Endothelial cell of umbilical vein (primary cell): Measurements from ENCODE around the gene RGS7. TPM values are rescaled to one million over a fixed set of nuclear protein-coding genes. Genes with fewer than 3 reads are reported as not detected.

Source experiments
- BruUV-seq: library from RNA; stranded (reverse); fragments of 400-500 nt; replicated peaks from 2 replicates; lab custom pipeline; 2021; lab: Mats Ljungman, UMichigan
- CTCF ChIA-PET: fragments of 300-600, 350-600 bp; sonication (Branson Sonifier 250); formaldehyde crosslinking; loops from one replicate; lab custom pipeline; 2021; ENCODE audit warnings: antibody characterized with exemption, inconsistent platforms; lab: Charles Lee
- POLR2A ChIA-PET: fragments of 300-600, 350-600 bp; sonication (Branson Sonifier 250); formaldehyde crosslinking; loops from one replicate; lab custom pipeline; 2021; ENCODE audit warnings: antibody characterized with exemption, inconsistent platforms; lab: Charles Lee
- DNase-seq: peaks from one replicate; pipeline ENCODE4 v3.0.0-alpha.2; 2011; ENCODE audit warnings: low read depth, low spot score
- FAIRE-seq: peaks from 2 replicates; lab custom pipeline; 2011; peaks lifted over from hg19 to GRCh38; lab: Jason Lieb, UNC
- H2AFZ ChIP-seq: 2 replicates; pipeline ENCODE4 v1.6.0; 2012; ENCODE audit warnings: low read depth, low read length, control low read depth, inconsistent platforms
- H3K27ac ChIP-seq: 2 replicates; pipeline ENCODE4 v1.5.1; 2011; ENCODE audit warnings: low read depth, mild to moderate bottlenecking, control low read depth, low read length, moderate library complexity; ENCODE audit not compliant: insufficient read depth
- H3K27me3 ChIP-seq, 2 experiments: 2 replicates each; pipeline versions ENCODE4 v1.6.0 to v1.6.1; 2011; ENCODE audit warnings: low read length in 2 of 2, mixed read lengths in 1 of 2; ENCODE audit not compliant: control insufficient read depth in 2 of 2, insufficient read depth in 2 of 2
- H3K36me3 ChIP-seq, 2 experiments: 2 replicates in 1 of 2; 3 replicates in 1 of 2; pipeline ENCODE4 v1.5.1; 2011; ENCODE audit warnings: low read length in 2 of 2, mild to moderate bottlenecking in 1 of 2, moderate library complexity in 1 of 2; ENCODE audit not compliant: control insufficient read depth in 2 of 2, insufficient read depth in 2 of 2; ENCODE audit errors: extremely low read depth in 1 of 2
- H3K4me1 ChIP-seq: 3 replicates; pipeline ENCODE4 v1.5.1; 2011; ENCODE audit warnings: mild to moderate bottlenecking, low read length; ENCODE audit not compliant: control insufficient read depth, insufficient read depth; ENCODE audit errors: extremely low read depth
- H3K4me2 ChIP-seq: 2 replicates; pipeline ENCODE4 v1.6.1; 2011; ENCODE audit warnings: low read length, control low read depth, mixed read lengths; ENCODE audit not compliant: insufficient read depth
- H3K4me3 ChIP-seq, 3 experiments: fragments of 200-600 bp in 1 of 3; sonication (generic), shearing (Covaris generic) in 1 of 3; replicated peaks in 1 of 3; 2 replicates each; pipeline ENCODE4 v1.5.1; 2011 to 2016; ENCODE audit warnings: control low read depth in 3 of 3, low read length in 3 of 3, mild to moderate bottlenecking in 2 of 3, inconsistent platforms in 1 of 3, low read depth in 1 of 3, moderate library complexity in 1 of 3; ENCODE audit not compliant: insufficient read depth in 1 of 3
- H3K79me2 ChIP-seq: 2 replicates; pipeline ENCODE4 v1.6.0; 2012; ENCODE audit warnings: low read length, inconsistent platforms; ENCODE audit not compliant: control insufficient read depth, insufficient read depth
- H3K9ac ChIP-seq: replicated peaks from 2 replicates; pipeline ENCODE3; 2011; ENCODE audit warnings: low read length, control low read depth; ENCODE audit not compliant: insufficient read depth; ENCODE audit errors: extremely low read depth
- H3K9me1 ChIP-seq: replicated peaks from 3 replicates; pipeline ENCODE4 v1.6.0; 2011; ENCODE audit warnings: mild to moderate bottlenecking, low read length; ENCODE audit not compliant: control insufficient read depth, insufficient read depth; ENCODE audit errors: extremely low read depth
- H3K9me3 ChIP-seq: replicated peaks from 2 replicates; pipeline ENCODE4 v1.5.1; 2012; ENCODE audit warnings: low read length, inconsistent platforms; ENCODE audit not compliant: control insufficient read depth, insufficient read depth
- H4K20me1 ChIP-seq: replicated peaks from 2 replicates; pipeline ENCODE3; 2011; ENCODE audit warnings: mild to moderate bottlenecking, low read length; ENCODE audit not compliant: control insufficient read depth, insufficient read depth; ENCODE audit errors: extremely low read depth
- EZH2 ChIP-seq: IDR thresholded peaks from 2 replicates; pipeline ENCODE4 v1.6.1; 2012; ENCODE audit warnings: borderline replicate concordance, low read depth, mild to moderate bottlenecking, moderate library complexity, low read length, inconsistent platforms; ENCODE audit not compliant: severe bottlenecking
- FOS ChIP-seq: IDR thresholded peaks from 2 replicates; pipeline ENCODE4 v1.6.1; 2011; ENCODE audit warnings: mild to moderate bottlenecking, low read length, moderate library complexity, borderline replicate concordance; ENCODE audit not compliant: insufficient read depth
- GATA2 ChIP-seq: IDR thresholded peaks from 2 replicates; pipeline ENCODE4 v1.7.0; 2011; ENCODE audit warnings: low read depth, mild to moderate bottlenecking, moderate library complexity, mixed read lengths, low read length; ENCODE audit not compliant: insufficient read length, insufficient read depth
- JUN ChIP-seq: IDR thresholded peaks from 2 replicates; pipeline ENCODE4 v1.6.1; 2011; ENCODE audit warnings: borderline replicate concordance, low read depth; ENCODE audit not compliant: insufficient read length, insufficient read depth
- MYC ChIP-seq: IDR thresholded peaks from one replicate; pipeline ENCODE4 v1.6.1; 2011; ENCODE audit warnings: mild to moderate bottlenecking, low read depth, low read length
- POLR2A ChIP-seq: IDR thresholded peaks from 2 replicates; pipeline ENCODE4 v1.6.1; 2012; ENCODE audit warnings: low read depth, mild to moderate bottlenecking, control low read depth, low read length
- POLR2AphosphoS5 ChIP-seq: IDR thresholded peaks from 2 replicates; pipeline ENCODE4 v1.6.1; 2012; ENCODE audit warnings: low read depth, mild to moderate bottlenecking, control low read depth, low read length, moderate library complexity; ENCODE audit not compliant: insufficient read depth
- dilution Hi-C: fragments of 300-500 bp; cut with MboI; formaldehyde crosslinking; loops from one replicate; pipeline ENCODE4 v1.15.0; 2019; ENCODE audit warnings: low sequenced_read_pairs; ENCODE audit not compliant: extremely low pct_ligation_motif_present
- intact Hi-C: fragments of 100-400 bp; cut with micrococcal nuclease; formaldehyde crosslinking; loops from one replicate; pipeline ENCODE4 v1.10.0; 2022
- polyA plus RNA-seq, 4 experiments: library from polyadenylated mRNA; depleted of rRNA in 3 of 4; stranded (reverse) in 3 of 4; unstranded in 1 of 4; fragments of >200 nt; gene quantifications; 2 replicates each; pipeline versions ENCODE4 v1.2.1 to v1.2.3, GENCODE V29; 2011 to 2012; ENCODE audit warnings: missing spikeins in 1 of 4
- total RNA-seq: library from RNA; stranded (reverse); gene quantifications from 2 replicates; pipeline ENCODE4 v1.2.3, GENCODE V29; 2021
- TF ChIP-seq, protein P1 (sequence below), 2 donors: IDR thresholded peaks; 1 replicate in 1 of 2; 2 replicates in 1 of 2; pipeline ENCODE4 v1.5.1; 2011; ENCODE audit warnings: low read length in 2 of 2, mild to moderate bottlenecking in 2 of 2, moderate library complexity in 2 of 2, control low read depth in 1 of 2, inconsistent platforms in 1 of 2, low read depth in 1 of 2; ENCODE audit not compliant: insufficient read depth in 1 of 2; ENCODE audit errors: extremely low read depth in 1 of 2
- TF ChIP-seq, protein P2 (sequence below): IDR thresholded peaks from 2 replicates; pipeline ENCODE4 v1.6.1; 2011; ENCODE audit not compliant: insufficient read depth, insufficient read length

RGS7 gene
- total and polyA plus RNA-seq, 2 donors (not counting 3 experiments of a cell fraction or from before 2014, with no cell fraction given) = 0.43 to 0.44 TPM

DNA sequence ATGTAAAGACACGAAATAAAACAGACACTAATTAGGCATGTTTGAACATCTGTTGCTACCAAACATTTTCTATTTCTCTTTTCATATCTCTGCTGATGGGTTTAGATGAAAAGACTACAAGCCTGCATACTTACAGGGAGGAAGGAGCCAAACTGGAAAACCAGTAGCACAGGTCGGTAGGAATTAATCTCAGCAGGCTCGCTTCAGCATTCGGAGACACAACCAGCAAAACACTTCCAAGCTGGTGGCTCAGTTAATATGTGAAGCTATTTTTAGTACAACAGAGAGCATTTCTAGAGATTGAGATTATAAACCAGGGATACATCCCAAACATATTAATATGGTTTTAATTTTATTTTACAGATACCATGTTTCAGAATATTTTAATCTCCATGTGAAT, 444.2 kb downstream of the RGS7 start:
- H3K4me3 ChIP-seq = no peak overlapping the region
- no peak overlapping the region for H3K9ac ChIP-seq
- TF ChIP-seq EZH2 = no peak
- no peak for TF ChIP-seq GATA2
- TF ChIP-seq POLR2AphosphoS5 = no peak
- TF ChIP-seq FOS = no peak
- no peak for TF ChIP-seq JUN
- no peak for TF ChIP-seq MYC
- TF ChIP-seq, protein P1, sequence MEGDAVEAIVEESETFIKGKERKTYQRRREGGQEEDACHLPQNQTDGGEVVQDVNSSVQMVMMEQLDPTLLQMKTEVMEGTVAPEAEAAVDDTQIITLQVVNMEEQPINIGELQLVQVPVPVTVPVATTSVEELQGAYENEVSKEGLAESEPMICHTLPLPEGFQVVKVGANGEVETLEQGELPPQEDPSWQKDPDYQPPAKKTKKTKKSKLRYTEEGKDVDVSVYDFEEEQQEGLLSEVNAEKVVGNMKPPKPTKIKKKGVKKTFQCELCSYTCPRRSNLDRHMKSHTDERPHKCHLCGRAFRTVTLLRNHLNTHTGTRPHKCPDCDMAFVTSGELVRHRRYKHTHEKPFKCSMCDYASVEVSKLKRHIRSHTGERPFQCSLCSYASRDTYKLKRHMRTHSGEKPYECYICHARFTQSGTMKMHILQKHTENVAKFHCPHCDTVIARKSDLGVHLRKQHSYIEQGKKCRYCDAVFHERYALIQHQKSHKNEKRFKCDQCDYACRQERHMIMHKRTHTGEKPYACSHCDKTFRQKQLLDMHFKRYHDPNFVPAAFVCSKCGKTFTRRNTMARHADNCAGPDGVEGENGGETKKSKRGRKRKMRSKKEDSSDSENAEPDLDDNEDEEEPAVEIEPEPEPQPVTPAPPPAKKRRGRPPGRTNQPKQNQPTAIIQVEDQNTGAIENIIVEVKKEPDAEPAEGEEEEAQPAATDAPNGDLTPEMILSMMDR (IDR thresholded peaks at IDR 0.05; ENCODE audit: extremely low read depth in 1 of 2, insufficient read depth in 1 of 2, low read depth in 1 of 2, low read length in 2 of 2) = no peak
- TF ChIP-seq POLR2A = no peak
- TF ChIP-seq, protein P2, sequence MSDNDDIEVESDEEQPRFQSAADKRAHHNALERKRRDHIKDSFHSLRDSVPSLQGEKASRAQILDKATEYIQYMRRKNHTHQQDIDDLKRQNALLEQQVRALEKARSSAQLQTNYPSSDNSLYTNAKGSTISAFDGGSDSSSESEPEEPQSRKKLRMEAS = no peak
- no peak overlapping the region for H3K4me2 ChIP-seq
- POLR2A ChIA-PET = no interaction called here
- no peak overlapping the region for H3K27ac ChIP-seq
- H3K79me2 ChIP-seq = no peaks in the 10 kb centered on the region
- no TSS peak for BruUV-seq
- intact Hi-C loops = no loop called here
- no peaks in the 10 kb centered on the region for H3K9me1 ChIP-seq
- DNase-seq (no peak), FAIRE-seq (no peak)
- H3K4me1 ChIP-seq = no peaks in the 10 kb centered on the region
- H3K9me3 ChIP-seq = no peaks in the 10 kb centered on the region
- CTCF ChIA-PET = no interaction called here
- H2AFZ ChIP-seq = no peak overlapping the region
- no peaks in the 10 kb centered on the region for H3K27me3 ChIP-seq
- H4K20me1 ChIP-seq = no peaks in the 10 kb centered on the region
- dilution Hi-C loops = no loop called here
- H3K36me3 ChIP-seq = no peaks in the 10 kb centered on the region
